Measurements from ENCODE around the gene GFI1. TPM values are rescaled to one million over a fixed set of nuclear protein-coding genes. Genes with fewer than 3 reads are reported as not detected.

Gene GFI1
- total and polyA plus RNA-seq, 5 donors from 2014 or later = 3.0 to 11.5 (median 6.5) TPM

- Mint-ChIP-seq H3K4me1 (peaks cover 4 to 49% (median 16%) of the 10 kb centered on the region in 4 donors), H3K36me3 (no peaks in the 10 kb centered on the region), H3K9me3 (peaks cover 0 to 4% (median 0%) of the 10 kb centered on the region in 7 donors), H3K27ac (peak overlapping the region; percentile 9 to 82 (median 29)), H3K4me3 (peak overlapping the region; percentile 69 to 76 (median 72)), H3K27me3 (peaks cover 38% of the 10 kb centered on the region)
- no peaks in the 10 kb centered on the region for H3K27me3 ChIP-seq (ENCODE audit: control insufficient read depth, insufficient read depth, low read length)
- ATAC-seq (ENCODE audit: low read depth in 2 of 2) = no peak
- H3K4me3 ChIP-seq (ENCODE audit: low read depth, low read length) = peak overlapping the region; percentile 44
- DNase-seq = no peak
- no peaks in the 10 kb centered on the region for H3K9me3 ChIP-seq (ENCODE audit: control insufficient read depth in 2 of 2, low read length in 2 of 2)
- no peaks in the 10 kb centered on the region for H3K36me3 ChIP-seq (ENCODE audit: control insufficient read depth, insufficient read depth, low read length)
- H3K27ac ChIP-seq (ENCODE audit: insufficient read depth, low read length, poor library complexity, severe bottlenecking) = peak overlapping the region; percentile 33
- H3K4me1 ChIP-seq (ENCODE audit: control insufficient read depth, insufficient read depth, low read length, poor library complexity, severe bottlenecking) = peaks cover 51% of the 10 kb centered on the region
Observed at GRCh38 chr1:92487078-92487605, 417 bp upstream of the GFI1 start.

GRCh38 chr1:92485381-92486250, 1.1 kb downstream of the GFI1 start:
- DNase-seq = peak; percentile 57 to 86 (median 71)
- Mint-ChIP-seq H3K4me1 (peaks cover 4 to 52% (median 16%) of the 10 kb centered on the region in 4 donors), H3K4me3 (peak overlapping the region; percentile 93 to 99 (median 97)), H3K27ac (peak overlapping the region; percentile 89 to 96 (median 93)), H3K27me3 (peaks cover 45% of the 10 kb centered on the region), H3K9me3 (peaks cover 0 to 4% (median 0%) of the 10 kb centered on the region in 7 donors), H3K36me3 (no peaks in the 10 kb centered on the region)
- peak overlapping the region; percentile 71 for H3K4me3 ChIP-seq (ENCODE audit: low read depth, low read length)
- H3K36me3 ChIP-seq (ENCODE audit: control insufficient read depth, insufficient read depth, low read length) = no peaks in the 10 kb centered on the region
- no peaks in the 10 kb centered on the region for H3K27me3 ChIP-seq (ENCODE audit: control insufficient read depth, insufficient read depth, low read length)
- ATAC-seq (ENCODE audit: low read depth in 2 of 2) = peak; percentile 61 to 69
- H3K4me1 ChIP-seq (ENCODE audit: control insufficient read depth, insufficient read depth, low read length, poor library complexity, severe bottlenecking) = peaks cover 57% of the 10 kb centered on the region
- H3K9me3 ChIP-seq (ENCODE audit: control insufficient read depth in 2 of 2, low read length in 2 of 2) = no peaks in the 10 kb centered on the region
- H3K27ac ChIP-seq (ENCODE audit: insufficient read depth, low read length, poor library complexity, severe bottlenecking) = peak overlapping the region; percentile 65

GRCh38 chr1:92484472-92485380, 2.0 kb downstream of the GFI1 start:
- H3K36me3 Mint-ChIP-seq = peaks cover 3% of the 10 kb centered on the region
- Histone ChIP-seq H3K4me3 (ENCODE audit: low read depth, low read length) (peak overlapping the region; percentile 71), H3K27ac (ENCODE audit: insufficient read depth, low read length, poor library complexity, severe bottlenecking) (peak overlapping the region; percentile 65), H3K36me3 (ENCODE audit: control insufficient read depth, insufficient read depth, low read length) (no peaks in the 10 kb centered on the region), H3K9me3 (ENCODE audit: control insufficient read depth in 2 of 2, low read length in 2 of 2) (no peaks in the 10 kb centered on the region), H3K4me1 (ENCODE audit: control insufficient read depth, insufficient read depth, low read length, poor library complexity, severe bottlenecking) (peaks cover 57% of the 10 kb centered on the region), H3K27me3 (ENCODE audit: control insufficient read depth, insufficient read depth, low read length) (no peaks in the 10 kb centered on the region)
- peak overlapping the region; percentile 93 to 99 (median 97) for H3K4me3 Mint-ChIP-seq
- DNase-seq = peak; percentile 46 to 70 (median 53)
- H3K27ac Mint-ChIP-seq = peak overlapping the region; percentile 92 to 94 (median 93)
- ATAC-seq (ENCODE audit: low read depth in 2 of 2) = peak; percentile 32 to 38
- peaks cover 4 to 52% (median 17%) of the 10 kb centered on the region in 4 donors for H3K4me1 Mint-ChIP-seq
- H3K9me3 Mint-ChIP-seq = peaks cover 0 to 4% (median 0%) of the 10 kb centered on the region in 7 donors
- peaks cover 45% of the 10 kb centered on the region for H3K27me3 Mint-ChIP-seq

- Histone ChIP-seq H3K27ac (ENCODE audit: insufficient read depth, low read length, poor library complexity, severe bottlenecking) (peak overlapping the region; percentile 65), H3K27me3 (ENCODE audit: control insufficient read depth, insufficient read depth, low read length) (no peaks in the 10 kb centered on the region), H3K9me3 (ENCODE audit: control insufficient read depth in 2 of 2, low read length in 2 of 2) (no peaks in the 10 kb centered on the region), H3K36me3 (ENCODE audit: control insufficient read depth, insufficient read depth, low read length) (no peaks in the 10 kb centered on the region), H3K4me1 (ENCODE audit: control insufficient read depth, insufficient read depth, low read length, poor library complexity, severe bottlenecking) (peaks cover 57% of the 10 kb centered on the region), H3K4me3 (ENCODE audit: low read depth, low read length) (peak overlapping the region; percentile 71)
- H3K27me3 Mint-ChIP-seq = peaks cover 41% of the 10 kb centered on the region
- H3K4me1 Mint-ChIP-seq = peaks cover 8 to 54% (median 20%) of the 10 kb centered on the region in 4 donors
- H3K4me3 Mint-ChIP-seq = peak overlapping the region; percentile 93 to 99 (median 97)
- H3K36me3 Mint-ChIP-seq = peaks cover 11% of the 10 kb centered on the region
- peaks cover 0 to 4% (median 0%) of the 10 kb centered on the region in 7 donors for H3K9me3 Mint-ChIP-seq
- ATAC-seq (ENCODE audit: low read depth in 2 of 2) = no peak
- peak; percentile 28 to 52 (median 31) for DNase-seq
- peak overlapping the region; percentile 63 to 93 (median 92) for H3K27ac Mint-ChIP-seq
Observed at GRCh38 chr1:92483610-92484471, 2.9 kb downstream of the GFI1 start.

GRCh38 chr1:92482665-92483609, 3.8 kb downstream of the GFI1 start:
- Mint-ChIP-seq H3K4me3 (peak overlapping the region; percentile 93 to 99 (median 97)), H3K27ac (peak overlapping the region; percentile 62 to 92 (median 92)), H3K4me1 (peaks cover 4 to 54% (median 16%) of the 10 kb centered on the region in 4 donors), H3K27me3 (peaks cover 34% of the 10 kb centered on the region), H3K36me3 (peaks cover 18% of the 10 kb centered on the region), H3K9me3 (peaks cover 0 to 4% (median 0%) of the 10 kb centered on the region in 7 donors)
- no peaks in the 10 kb centered on the region for H3K9me3 ChIP-seq (ENCODE audit: control insufficient read depth in 2 of 2, low read length in 2 of 2)
- H3K27ac ChIP-seq (ENCODE audit: insufficient read depth, low read length, poor library complexity, severe bottlenecking) = no peak overlapping the region
- no peaks in the 10 kb centered on the region for H3K27me3 ChIP-seq (ENCODE audit: control insufficient read depth, insufficient read depth, low read length)
- peak in 2 of 3 donors; percentile 48 to 61 for DNase-seq
- H3K36me3 ChIP-seq (ENCODE audit: control insufficient read depth, insufficient read depth, low read length) = no peaks in the 10 kb centered on the region
- ATAC-seq (ENCODE audit: low read depth in 2 of 2) = peak; percentile 33 to 35
- peaks cover 54% of the 10 kb centered on the region for H3K4me1 ChIP-seq (ENCODE audit: control insufficient read depth, insufficient read depth, low read length, poor library complexity, severe bottlenecking)
- H3K4me3 ChIP-seq (ENCODE audit: low read depth, low read length) = peak overlapping the region; percentile 66

GRCh38 chr1:92481971-92482664, 4.6 kb downstream of the GFI1 start:
- DNase-seq = no peak
- H3K36me3 ChIP-seq (ENCODE audit: control insufficient read depth, insufficient read depth, low read length) = no peaks in the 10 kb centered on the region
- ATAC-seq (ENCODE audit: low read depth in 2 of 2) = no peak
- Mint-ChIP-seq H3K4me3 (peak overlapping the region; percentile 93 to 99 (median 97)), H3K4me1 (peaks cover 9 to 54% (median 18%) of the 10 kb centered on the region in 4 donors), H3K36me3 (peaks cover 20% of the 10 kb centered on the region), H3K27me3 (peaks cover 34% of the 10 kb centered on the region), H3K27ac (peak overlapping the region; percentile 62 to 92 (median 83)), H3K9me3 (peaks cover 0 to 4% (median 0%) of the 10 kb centered on the region in 7 donors)
- H3K27ac ChIP-seq (ENCODE audit: insufficient read depth, low read length, poor library complexity, severe bottlenecking) = no peak overlapping the region
- peaks cover 54% of the 10 kb centered on the region for H3K4me1 ChIP-seq (ENCODE audit: control insufficient read depth, insufficient read depth, low read length, poor library complexity, severe bottlenecking)
- H3K27me3 ChIP-seq (ENCODE audit: control insufficient read depth, insufficient read depth, low read length) = no peaks in the 10 kb centered on the region
- peak overlapping the region; percentile 66 for H3K4me3 ChIP-seq (ENCODE audit: low read depth, low read length)
- H3K9me3 ChIP-seq (ENCODE audit: control insufficient read depth in 2 of 2, low read length in 2 of 2) = no peaks in the 10 kb centered on the region
